HT-29 (cell line): Measurements from ENCODE around the gene CRYBG3. TPM values are rescaled to one million over a fixed set of nuclear protein-coding genes. Genes with fewer than 3 reads are reported as not detected.

ENCODE experiments used
- DNase-seq: peaks from one replicate; pipeline ENCODE4 v3.0.0-alpha.2; 2015; ENCODE audit warnings: low spot score
- total RNA-seq: library from RNA; depleted of rRNA; stranded (reverse); fragments of >200 nt; shearing (Covaris generic); gene quantifications from 2 replicates; pipeline ENCODE4 v1.2.3, GENCODE V29; 2014

The CRYBG3 gene
- total RNA-seq, 1 experiment from 2014 or later, result 6.9 TPM

- no peak for DNase-seq
These were observed 13.9 kb downstream of the CRYBG3 start for GRCh38 chr3:97835761-97836160.

- no peak for DNase-seq
These were observed 16.6 kb downstream of the CRYBG3 start for GRCh38 chr3:97838393-97838792.

DNA sequence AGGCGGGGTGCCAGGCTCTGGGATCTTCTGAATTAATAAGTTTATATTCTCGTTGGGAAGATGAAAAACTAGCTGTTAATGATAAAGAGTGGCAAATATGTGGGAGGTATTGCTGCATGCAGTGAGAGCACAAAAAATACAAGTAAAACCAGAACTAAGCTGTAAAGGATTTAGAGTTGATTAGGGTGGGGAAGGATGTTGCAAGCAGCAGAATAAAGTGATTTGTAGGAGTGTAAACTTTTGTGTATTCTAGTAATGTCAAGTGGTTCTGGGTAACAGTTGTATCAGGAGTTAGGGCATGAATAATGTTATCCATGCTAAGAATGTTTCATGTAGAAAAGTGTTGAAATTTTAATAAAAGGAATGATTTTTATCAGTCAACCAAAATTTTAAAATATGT lies 18.1 kb downstream of the CRYBG3 start:
- no peak for DNase-seq

DNA sequence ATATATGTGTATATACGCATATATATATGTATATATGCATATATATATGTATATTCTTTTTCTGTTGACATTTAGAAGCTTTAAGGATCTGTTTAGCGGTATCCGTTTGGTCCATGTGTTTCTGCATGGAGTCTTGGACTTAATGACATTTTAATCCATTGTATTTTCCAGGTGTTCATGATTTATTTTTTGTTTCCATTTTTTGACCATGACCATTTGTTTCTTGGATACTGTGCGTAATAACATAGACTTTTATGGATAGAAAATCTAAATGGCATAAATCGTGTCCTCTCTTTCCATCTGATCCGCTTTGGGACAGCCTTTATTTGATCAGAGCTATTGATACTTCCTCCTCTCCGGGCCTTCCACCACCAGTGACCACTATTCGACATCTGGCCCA lies 19.5 kb downstream of the CRYBG3 start:
- no peak for DNase-seq

DNA sequence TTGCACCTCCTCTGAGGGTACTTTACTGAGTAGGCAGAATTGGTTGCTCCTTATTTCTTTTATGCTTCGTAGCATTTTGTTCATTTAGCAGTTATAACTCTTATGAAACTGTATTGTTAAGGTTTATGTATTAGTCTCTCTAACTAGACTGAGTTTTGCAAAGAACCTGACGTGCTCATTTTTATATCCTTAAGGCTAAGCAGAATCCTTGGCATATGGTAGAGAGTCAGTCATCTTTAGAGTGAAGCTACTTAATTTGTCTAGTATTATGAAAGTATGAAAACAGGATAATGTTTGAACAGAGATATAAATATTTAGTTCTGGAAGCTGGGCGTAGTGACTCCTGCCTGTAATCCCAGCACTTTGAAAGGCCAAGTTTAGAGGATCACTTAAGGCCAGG lies 20.1 kb downstream of the CRYBG3 start:
- no peak for DNase-seq

- no peak for DNase-seq
These were observed 27.0 kb downstream of the CRYBG3 start for GRCh38 chr3:97848779-97849178.

DNA sequence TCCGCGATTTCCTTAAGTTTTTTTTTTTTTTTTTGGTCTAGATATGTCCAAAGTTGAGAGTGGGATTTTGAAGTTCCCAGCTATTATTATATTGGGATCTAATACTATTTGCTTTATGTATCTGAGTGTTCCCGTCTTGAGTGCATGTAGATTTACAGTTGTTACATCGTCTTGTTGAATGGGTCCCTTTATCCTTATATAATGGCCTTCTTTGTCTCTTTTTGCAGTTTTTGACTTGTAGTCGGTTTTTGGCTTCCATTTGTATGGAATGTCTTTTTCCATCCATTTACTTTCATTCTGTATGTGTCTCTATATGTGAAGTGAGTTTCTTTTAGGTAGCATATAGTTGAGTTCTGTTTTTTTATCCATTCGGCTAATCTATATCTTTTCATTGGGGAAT lies 35.6 kb downstream of the CRYBG3 start:
- DNase-seq, result no peak

GRCh38 chr3:97860364-97860763 lies 38.6 kb downstream of the CRYBG3 start:
- DNase-seq, result no peak

DNA sequence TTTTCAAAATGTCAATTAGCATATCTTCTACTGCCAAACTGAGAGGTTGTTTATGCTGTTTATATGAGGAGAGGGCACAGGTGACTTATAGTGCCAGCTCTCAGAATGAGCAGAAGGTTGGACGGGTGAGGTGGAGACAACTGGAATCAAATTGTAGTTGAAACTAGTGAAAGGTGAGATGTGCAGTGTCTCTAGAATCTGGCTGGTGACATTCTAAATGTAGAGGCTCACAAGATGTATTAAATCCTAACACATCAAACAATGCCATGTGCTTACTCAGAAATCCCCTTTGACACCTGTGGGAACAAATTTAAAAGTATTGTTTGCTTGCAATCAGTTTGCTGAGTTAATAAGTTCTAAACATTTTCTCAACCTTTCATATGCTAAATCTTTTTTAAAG lies 40.8 kb downstream of the CRYBG3 start:
- DNase-seq, result no peak

DNA sequence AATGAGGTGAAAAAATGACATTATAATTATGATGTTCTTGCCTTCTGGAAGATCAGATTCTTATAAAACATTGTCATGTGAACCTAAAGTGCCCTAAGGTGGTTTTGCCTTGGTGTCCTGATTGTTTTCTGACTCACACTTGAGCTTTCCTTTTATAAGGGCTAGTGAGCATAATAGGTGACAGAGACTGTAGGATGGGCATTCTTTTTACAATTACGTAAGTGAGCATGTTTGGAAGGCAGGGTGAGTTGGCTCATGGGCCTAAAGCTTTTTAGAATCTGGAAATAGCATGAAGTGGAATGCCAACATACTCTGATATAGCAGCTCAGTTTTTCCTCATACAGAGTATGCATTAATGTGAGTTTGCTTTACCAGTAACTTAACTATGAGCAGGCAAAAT lies 41.2 kb downstream of the CRYBG3 start:
- no peak for DNase-seq

DNA sequence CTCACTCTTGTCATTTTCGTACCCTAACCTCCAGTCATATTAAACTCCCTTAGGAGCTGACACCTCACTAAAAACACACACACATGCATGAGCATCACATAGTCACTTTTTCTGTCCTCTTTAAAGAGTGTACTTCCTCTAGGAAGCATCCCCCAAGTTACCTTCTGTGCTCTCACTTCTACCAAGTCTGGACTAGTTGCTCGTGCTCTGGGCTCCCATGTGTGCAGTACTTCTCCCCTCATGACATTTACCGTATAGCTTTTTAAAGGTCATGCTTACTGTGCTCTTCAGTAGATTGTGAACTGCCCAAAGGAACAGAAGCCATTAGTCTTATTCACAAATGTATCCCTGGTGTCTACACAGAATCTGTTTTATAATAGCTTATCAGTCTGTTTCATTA lies 42.0 kb downstream of the CRYBG3 start:
- DNase-seq, result no peak

GRCh38 chr3:97871186-97871585 lies 49.4 kb downstream of the CRYBG3 start:
- no peak for DNase-seq

- no peak for DNase-seq
These were observed 50.2 kb downstream of the CRYBG3 start for GRCh38 chr3:97871801-97872524.

DNA sequence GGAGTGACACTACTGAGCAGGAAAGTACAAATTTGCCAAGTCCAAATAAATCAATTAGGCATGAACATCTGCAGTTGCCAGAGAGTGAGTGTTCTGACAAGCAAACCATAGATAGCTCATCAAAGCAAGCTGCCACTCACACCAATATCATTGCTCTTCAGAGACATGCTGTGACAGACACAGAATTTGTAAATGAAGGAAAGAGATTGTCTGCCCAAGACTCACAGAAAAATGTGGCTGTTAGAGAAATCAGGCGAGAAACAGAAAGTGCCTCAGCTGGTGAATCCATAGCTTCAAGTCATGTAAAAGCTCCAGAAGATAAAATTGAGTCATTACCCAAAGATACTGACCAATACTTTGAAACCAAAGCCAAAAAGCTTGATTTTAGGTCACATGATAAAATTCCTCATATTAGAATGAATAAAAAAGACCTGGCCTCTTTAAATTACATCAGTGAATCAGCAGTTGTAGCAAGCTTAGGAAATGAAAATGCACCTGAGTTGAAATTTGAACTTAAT lies 50.8 kb downstream of the CRYBG3 start:
- DNase-seq, result no peak

- DNase-seq, result no peak
These were observed 58.5 kb downstream of the CRYBG3 start for GRCh38 chr3:97880267-97880666.

- DNase-seq, result peak; percentile 86
These were observed 61.3 kb downstream of the CRYBG3 start for GRCh38 chr3:97882975-97883598.

- DNase-seq, result no peak
These were observed 61.9 kb downstream of the CRYBG3 start for GRCh38 chr3:97883736-97884135.

- DNase-seq, result no peak
These were observed 62.8 kb downstream of the CRYBG3 start for GRCh38 chr3:97884586-97885123.

DNA sequence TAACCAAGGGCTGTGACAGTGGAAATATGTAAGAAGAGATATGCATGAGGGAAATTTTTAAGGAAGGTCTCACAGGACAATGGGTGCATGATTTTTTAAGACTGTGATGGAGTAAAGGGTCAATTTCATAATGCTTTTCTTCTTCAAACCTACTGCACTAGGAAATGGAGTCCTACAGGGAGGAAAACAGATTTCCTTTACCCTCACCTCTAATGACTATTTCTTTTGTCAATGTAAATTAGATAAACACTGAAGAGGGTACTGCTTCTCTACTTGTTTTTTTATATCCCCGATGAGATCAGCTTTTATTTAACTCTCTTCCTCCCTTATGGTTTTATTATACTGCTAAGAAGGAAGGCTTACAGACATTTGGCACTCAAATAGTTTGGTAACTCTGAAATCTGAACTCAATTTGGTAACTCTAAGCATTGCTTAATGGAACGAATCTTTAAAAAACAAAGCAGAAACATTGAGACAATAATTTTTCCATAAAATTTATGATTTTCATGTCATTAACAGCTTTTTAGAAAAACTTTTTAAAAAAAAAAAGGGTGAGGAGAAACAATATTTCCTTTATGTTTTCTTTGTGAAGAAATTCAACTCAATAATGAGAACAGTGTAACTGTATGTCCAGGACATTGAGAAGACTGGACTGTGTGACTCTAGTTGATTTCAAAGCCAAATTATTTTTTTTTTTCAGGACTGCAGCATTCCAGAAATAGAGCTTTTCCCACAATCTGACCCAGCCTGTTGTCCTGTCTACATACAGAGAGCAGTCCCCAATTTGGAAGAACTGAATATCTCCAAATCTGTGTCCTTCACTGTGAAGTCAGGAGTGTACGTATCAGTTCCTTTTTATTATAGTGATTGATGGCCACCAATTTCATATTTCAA lies 64.4 kb downstream of the CRYBG3 start:
- no peak for DNase-seq

DNA sequence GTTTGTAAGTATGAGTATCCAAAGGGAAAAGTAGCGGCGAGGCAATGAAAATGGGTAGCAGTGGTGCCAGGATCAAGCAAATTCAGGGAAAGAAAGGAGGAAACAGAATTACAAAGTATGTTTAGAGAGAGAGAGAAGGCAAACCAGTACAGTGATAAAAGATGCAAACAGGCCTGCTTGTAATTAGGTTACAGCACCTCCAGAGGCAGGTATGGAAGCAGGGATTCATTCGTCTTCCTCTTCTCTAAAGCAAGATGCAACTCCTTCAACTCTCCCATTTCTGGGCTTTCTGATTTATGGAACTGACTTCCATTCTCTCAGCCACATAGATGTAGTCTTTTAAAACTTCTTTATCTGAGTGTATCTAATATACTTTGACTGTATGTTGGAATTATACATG lies 68.0 kb downstream of the CRYBG3 start:
- DNase-seq, result no peak

DNA sequence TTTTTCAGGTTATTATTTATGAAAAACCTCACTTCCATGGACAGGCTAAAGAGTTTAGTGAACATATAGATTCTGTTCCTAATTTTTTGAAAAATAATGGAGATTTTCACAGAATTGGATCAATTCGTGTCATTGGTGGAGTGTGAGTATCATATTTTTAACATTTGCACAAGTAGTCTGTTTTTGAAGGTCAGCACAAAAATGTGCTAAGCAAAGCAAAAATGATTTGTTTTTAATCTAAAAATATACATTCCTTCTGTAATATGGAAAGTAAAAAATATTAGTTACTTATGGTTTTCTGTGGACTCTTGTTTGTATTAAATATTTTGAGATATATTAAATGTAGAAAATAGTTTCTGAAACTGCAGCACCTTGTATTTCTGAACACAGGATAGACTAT lies 71.0 kb downstream of the CRYBG3 start:
- no peak for DNase-seq

GRCh38 chr3:97895216-97895615 lies 73.4 kb downstream of the CRYBG3 start:
- DNase-seq, result no peak
